ENCODE data around the gene MCAT.
A peak's percentile ranks its signal among the peaks of the same experiment; 100 is the strongest.

The MCAT gene

GRCh38 chr22:43142880-43143562, at the start of gene MCAT:
Gene MCAT (minus strand): TSS chr22:43143398. CDS start chr22:43143348, 50 bp downstream.
- peak; percentile 74 for DNase-seq

- DNase-seq = no peak
Observed at GRCh38 chr22:43191831-43192230, 48.6 kb upstream of the MCAT start.

- no peak for DNase-seq
Observed at GRCh38 chr22:43188829-43189545, 45.8 kb upstream of the MCAT start.

- peak; percentile 95 for DNase-seq
Observed at GRCh38 chr22:43187171-43188099, 44.2 kb upstream of the MCAT start.

- peak; percentile 43 for DNase-seq
Observed at GRCh38 chr22:43186272-43187170, 43.3 kb upstream of the MCAT start, which contains the start of gene TTLL12. Gene TTLL12 (minus strand): TSS chr22:43187134. CDS start chr22:43187069, 65 bp downstream.

- DNase-seq = no peak
Observed at GRCh38 chr22:43185860-43186261, 42.7 kb upstream of the MCAT start.

GRCh38 chr22:43183496-43184277, 40.5 kb upstream of the MCAT start:
- no peak for DNase-seq

GRCh38 chr22:43182726-43183125, 39.5 kb upstream of the MCAT start:
- DNase-seq = no peak

- no peak for DNase-seq
Observed at GRCh38 chr22:43182118-43182517, 38.9 kb upstream of the MCAT start.

GRCh38 chr22:43181321-43182076, 38.3 kb upstream of the MCAT start:
- no peak for DNase-seq

GRCh38 chr22:43180670-43181069, 37.5 kb upstream of the MCAT start:
- no peak for DNase-seq

- DNase-seq = no peak
Observed at GRCh38 chr22:43179911-43180195, 36.7 kb upstream of the MCAT start.

GRCh38 chr22:43179146-43179910, 36.1 kb upstream of the MCAT start:
- no peak for DNase-seq

GRCh38 chr22:43177479-43177878, 34.3 kb upstream of the MCAT start:
- no peak for DNase-seq

- no peak for DNase-seq
Observed at GRCh38 chr22:43176090-43176489, 32.9 kb upstream of the MCAT start.

GRCh38 chr22:43174941-43175531, 31.8 kb upstream of the MCAT start:
- no peak for DNase-seq

GRCh38 chr22:43173976-43174720, 30.9 kb upstream of the MCAT start:
- DNase-seq = no peak

- DNase-seq = no peak
Observed at GRCh38 chr22:43173566-43173965, 30.4 kb upstream of the MCAT start.

- no peak for DNase-seq
Observed at GRCh38 chr22:43172191-43172590, 29.0 kb upstream of the MCAT start.
